Adrenal gland (tissue), 12 donors: ENCODE data around the gene SPIB. TPM values are rescaled to one million over a fixed set of nuclear protein-coding genes. Genes with fewer than 3 reads are reported as not detected.

Experiments used
- DNase-seq, 7 donors: peaks; one replicate each; pipeline ENCODE4 v3.0.0-alpha.2; 2019 to 2020
- H3K27ac ChIP-seq, 5 donors: fragments of 200-600 bp; sonication (generic) in 4 of 5; 1 replicate in 3 of 5; 2 replicates in 2 of 5; pipeline versions ENCODE4 v1.5.1 to v1.8.0; 2016 to 2020; ENCODE audit warnings: mild to moderate bottlenecking in 1 of 5
- H3K27me3 ChIP-seq: fragments of 200-600 bp; 2 replicates; pipeline ENCODE4 v1.8.0; 2021
- H3K36me3 ChIP-seq, 2 donors: fragments of 200-600 bp; replicated peaks in 1 of 2; 1 replicate in 1 of 2; 2 replicates in 1 of 2; pipeline versions ENCODE4 v1.5.1 to v1.8.0; 2018 to 2022
- H3K4me1 ChIP-seq, 2 donors: fragments of 200-600 bp; replicated peaks in 1 of 2; 1 replicate in 1 of 2; 2 replicates in 1 of 2; pipeline versions ENCODE4 v1.5.1 to v1.8.0; 2018 to 2021
- H3K4me3 ChIP-seq, 4 donors: fragments of 200-600 bp; sonication (generic) in 3 of 4; one replicate each; pipeline ENCODE4 v1.5.1; 2016 to 2018
- H3K9me3 ChIP-seq, 3 donors: fragments of 200-600 bp; sonication (generic) in 1 of 3; replicated peaks in 1 of 3; 1 replicate in 2 of 3; 2 replicates in 1 of 3; pipeline versions ENCODE4 v1.5.1 to v1.8.0; 2016 to 2021
- CTCF ChIP-seq, 6 experiments: fragments of 450-650 bp in 4 of 6; fragments of 200-600 bp in 2 of 6; sonication (generic) in 1 of 6; IDR thresholded peaks; 1 replicate in 5 of 6; 2 replicates in 1 of 6; pipeline versions ENCODE4 v1.5.1 to v1.8.0; 2016 to 2021; ENCODE audit warnings: antibody characterized with exemption in 6 of 6, mild to moderate bottlenecking in 2 of 6, moderate library complexity in 1 of 6
- POLR2A ChIP-seq, 2 donors: fragments of 450-650 bp; IDR thresholded peaks; one replicate each; pipeline ENCODE4 v1.6.1; 2017; ENCODE audit warnings: antibody characterized with exemption in 2 of 2, mild to moderate bottlenecking in 2 of 2, moderate library complexity in 1 of 2
- WGBS, 4 donors: extraction: QIAGEN DNeasy Blood & Tissue Kit in 2 of 4; methylation state at CpG; one replicate each; pipeline versions ENCODE4 v1.1.5 to v1.1.7; 2013 to 2017; 5-methylcytosine and 5-hydroxymethylcytosine counted together
- intact Hi-C, 2 donors: fragments of 100-400 bp; cut with DNase I; formaldehyde crosslinking; loops; one replicate each; pipeline versions ENCODE4 v1.14.1 to v1.15.0; 2022 to 2023
- polyA plus RNA-seq, 3 donors: library from polyadenylated mRNA; stranded (reverse); fragments of 200-250 nt in 2 of 3; fragments of 350-450 nt in 1 of 3; fragmentation: Illumina TruSeq in 1 of 3; extraction: RNeasy Lipid Tissue Mini Kit (QIAGEN cat#74804) in 1 of 3; gene quantifications; one replicate each; pipeline ENCODE4 v1.2.3, GENCODE V29; 2013 to 2014
- total RNA-seq, 9 donors: library from RNA; depleted of rRNA in 4 of 9; stranded (reverse); fragments of >200 nt in 4 of 9; fragments of 120-200 nt in 1 of 9; fragmentation: NEBNext Ultra II Directional in 1 of 9; extraction: Animal tissue kit (Norgen Biotek cat#: 25700) in 1 of 9; gene quantifications; one replicate each; pipeline versions ENCODE4 v1.1.0 to v1.2.4, GENCODE V29; 2013 to 2023
- donor health status: healthy with polysubstance abuse.
- donor health status: Bipolar disorder and iron deficiency.
- donor health status: DM: yes; HTN: yes; CAD: no.
- donor health status: DM: no; HTN: no; CAD: no.
- donor health status: DM: no; HTN: no; CAD: no.
- donor health status: DM: yes; HTN: yes; CAD: no.

The SPIB gene
- total and polyA plus RNA-seq, 12 donors: 0.03 to 0.29 (median 0.12) TPM; not detected in 8

- WGBS, 4 donors: 87 to 90% (median 88%) methylated on average over 22 to 37 of the region's 37 CpGs
- no peak overlapping the region for H3K4me3 ChIP-seq
- no peaks in the 10 kb centered on the region for H3K9me3 ChIP-seq
- H3K27ac ChIP-seq: no peak overlapping the region
- no peak for DNase-seq
- H3K4me1 ChIP-seq: peaks cover 9 to 12% of the 10 kb centered on the region in 2 donors
- H3K36me3 ChIP-seq: peaks cover 0 to 50% of the 10 kb centered on the region in 2 donors
- TF ChIP-seq POLR2A (IDR thresholded peaks at IDR 0.05) (no peak), CTCF (IDR thresholded peaks at IDR 0.05) (no peak)
- H3K27me3 ChIP-seq: no peaks in the 10 kb centered on the region
- intact Hi-C loops: no loop called here
Measured at GRCh38 chr19:50480281-50481111, 61.8 kb downstream of the SPIB start.

Other genes with a start within 250 kb of the SPIB start
- 1 to 10 TPM in 7 of 9 donors, under 1 TPM in 2; 0.22 to 8.5 (median 2.6) TPM for gene MYH14, start 215.3 kb upstream of the SPIB start, total RNA-seq
- gene MYH14, start 215.3 kb upstream of the SPIB start, polyA plus RNA-seq: 1 to 10 TPM in 2 of 3 donors, under 1 TPM in 1; 0.33 to 4.6 (median 3.6) TPM
- 1 to 10 TPM in 6 of 9 donors, under 1 TPM in 3; 0.17 to 3.0 (median 1.5) TPM for gene KCNC3, start 89.6 kb upstream of the SPIB start, total RNA-seq
- gene KCNC3, start 89.6 kb upstream of the SPIB start, polyA plus RNA-seq: 1 to 10 TPM in 1 of 3 donors, under 1 TPM in 2; 0.79 to 7.3 (median 0.88) TPM
- gene NAPSA, start 53.3 kb upstream of the SPIB start, total RNA-seq: 1 to 10 TPM in 2 of 9 donors, under 1 TPM in 5, not detected in 2; 0.14 to 4.5 (median 0.67) TPM
- 1 to 10 TPM in 1 of 3 donors, under 1 TPM in 1, not detected in 1; 0.61 to 1.4 TPM for gene NAPSA, start 53.3 kb upstream of the SPIB start, polyA plus RNA-seq
- 100 to 1,000 TPM in 4 of 9 donors, 10 to 100 TPM in 5; 43.7 to 148 (median 97.0) TPM for gene NR1H2, start 42.5 kb upstream of the SPIB start, total RNA-seq
- gene NR1H2, start 42.5 kb upstream of the SPIB start, polyA plus RNA-seq: 100 to 1,000 TPM in 2 of 3 donors, 10 to 100 TPM in 1; 16.5 to 144 (median 102) TPM
- gene POLD1, start 34.6 kb upstream of the SPIB start, total RNA-seq: 10 to 100 TPM in 8 of 9 donors, 1 to 10 TPM in 1; 8.4 to 59.0 (median 15.7) TPM
- 10 to 100 TPM in 2 of 3 donors, 1 to 10 TPM in 1; 1.9 to 93.9 (median 40.1) TPM for gene POLD1, start 34.6 kb upstream of the SPIB start, polyA plus RNA-seq
- 1 to 10 TPM in 1 of 9 donors, not detected in 8; 1.6 TPM for gene MYBPC2, start 14.0 kb downstream of the SPIB start, total RNA-seq
- gene MYBPC2, start 14.0 kb downstream of the SPIB start, polyA plus RNA-seq: under 1 TPM in 1 of 3 donors, not detected in 2; 0.03 TPM
- gene EMC10, start 57.6 kb downstream of the SPIB start, total RNA-seq: 100 to 1,000 TPM; 113 to 216 (median 130) TPM
- 100 to 1,000 TPM in 2 of 3 donors, 10 to 100 TPM in 1; 39.4 to 123 (median 113) TPM for gene EMC10, start 57.6 kb downstream of the SPIB start, polyA plus RNA-seq
- 10 to 100 TPM in 1 of 9 donors, 1 to 10 TPM in 6, under 1 TPM in 1, not detected in 1; 0.54 to 26.3 (median 1.8) TPM for gene GARIN5A, start 57.9 kb downstream of the SPIB start, total RNA-seq
- gene GARIN5A, start 57.9 kb downstream of the SPIB start, polyA plus RNA-seq: 1 to 10 TPM in 2 of 3 donors, under 1 TPM in 1; 0.88 to 2.2 (median 2.0) TPM
- 10 to 100 TPM; 23.2 to 70.9 (median 32.3) TPM for gene JOSD2, start 92.3 kb downstream of the SPIB start, total RNA-seq
- gene JOSD2, start 92.3 kb downstream of the SPIB start, polyA plus RNA-seq: 10 to 100 TPM in 2 of 3 donors, 1 to 10 TPM in 1; 1.2 to 66.4 (median 59.9) TPM
- gene ASPDH, start 95.0 kb downstream of the SPIB start, total RNA-seq: 1 to 10 TPM in 2 of 9 donors, under 1 TPM in 3, not detected in 4; 0.38 to 2.7 (median 0.44) TPM
- gene ASPDH, start 95.0 kb downstream of the SPIB start, polyA plus RNA-seq: 10 to 100 TPM in 1 of 3 donors, 1 to 10 TPM in 2; 1.4 to 30.5 (median 5.7) TPM
- 1 to 10 TPM in 5 of 9 donors, under 1 TPM in 4; 0.07 to 8.8 (median 1.1) TPM for gene LRRC4B, start 149.5 kb downstream of the SPIB start, total RNA-seq
- gene LRRC4B, start 149.5 kb downstream of the SPIB start, polyA plus RNA-seq: 10 to 100 TPM in 1 of 3 donors, 1 to 10 TPM in 1, under 1 TPM in 1; 0.44 to 24.1 (median 4.9) TPM
- 1 to 10 TPM in 3 of 9 donors, under 1 TPM in 5, not detected in 1; 0.27 to 3.4 (median 0.70) TPM for gene SYT3, start 220.9 kb downstream of the SPIB start, total RNA-seq
- gene SYT3, start 220.9 kb downstream of the SPIB start, polyA plus RNA-seq: 1 to 10 TPM in 1 of 3 donors, under 1 TPM in 2; 0.26 to 1.8 (median 0.77) TPM
- 1 to 10 TPM in 7 of 9 donors, not detected in 2; 2.4 to 8.2 (median 6.4) TPM for gene C19orf81, start 230.5 kb downstream of the SPIB start, total RNA-seq
- gene C19orf81, start 230.5 kb downstream of the SPIB start, polyA plus RNA-seq: 10 to 100 TPM in 1 of 3 donors, 1 to 10 TPM in 1, not detected in 1; 4.6 to 39.6 TPM